HS-27A (cell line): ENCODE measurements around the gene NUTM2A.
"Not testable (repeated sequence)": the region's sequence is repeated elsewhere in the genome, so short reads cannot be mapped to it uniquely, and the experiment has no call there.

Experiments used
- DNase-seq: peaks from one replicate; pipeline ENCODE4 v3.0.0-alpha.2; 2012; ENCODE audit warnings: low read depth, missing footprints

Gene NUTM2A

DNA sequence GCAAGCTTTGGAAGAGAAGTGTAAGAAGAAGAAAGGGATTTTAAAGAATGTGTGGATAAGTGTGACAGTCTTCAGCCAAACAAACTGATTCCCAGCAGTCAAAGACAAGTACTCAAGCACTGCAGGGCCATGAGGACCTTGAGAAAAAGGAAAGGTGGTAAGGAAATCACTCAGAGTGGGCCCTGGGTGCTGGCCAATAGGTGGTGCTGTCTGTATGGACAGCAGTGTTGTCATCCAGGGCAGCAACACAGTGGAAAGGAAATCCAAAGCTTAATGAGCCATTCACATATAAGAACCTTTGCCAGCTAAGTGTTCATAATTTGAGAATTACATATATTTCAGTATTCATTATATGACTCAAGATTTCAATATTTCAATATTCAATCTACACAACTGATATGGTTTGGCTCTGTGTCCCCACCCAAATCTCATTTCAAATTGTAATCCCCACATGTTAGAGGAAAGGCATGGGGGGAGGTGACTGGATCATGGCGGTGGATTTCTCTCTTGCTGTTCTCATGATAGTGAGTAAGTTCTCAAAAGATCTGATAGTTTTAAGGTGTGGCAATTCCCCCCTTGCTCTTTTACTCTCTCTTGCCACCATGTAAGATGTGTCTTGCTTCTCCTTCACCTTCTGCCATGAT is 55.6 kb downstream of the NUTM2A start:
- DNase-seq: not testable (repeated sequence)
